OCI-LY1 (cell line): ENCODE measurements around the gene SKA2.

ENCODE experiments used
- EZH2 ChIP-seq: fragments of 200-600 bp; sonication (generic), shearing (Covaris generic); IDR thresholded peaks from 2 replicates; pipeline ENCODE4 v1.8.0; 2017; ENCODE audit warnings: borderline replicate concordance, mixed run types, mild to moderate bottlenecking, antibody characterized with exemption, low read length, moderate library complexity, mixed read lengths
- TF ChIP-seq, protein P1 (sequence below): fragments of 200-600 bp; sonication (generic), shearing (Covaris generic); IDR thresholded peaks from 2 replicates; pipeline ENCODE4 v1.5.1; 2017; ENCODE audit warnings: mild to moderate bottlenecking, antibody characterized with exemption, low read length, moderate library complexity, mixed read lengths

DNA sequence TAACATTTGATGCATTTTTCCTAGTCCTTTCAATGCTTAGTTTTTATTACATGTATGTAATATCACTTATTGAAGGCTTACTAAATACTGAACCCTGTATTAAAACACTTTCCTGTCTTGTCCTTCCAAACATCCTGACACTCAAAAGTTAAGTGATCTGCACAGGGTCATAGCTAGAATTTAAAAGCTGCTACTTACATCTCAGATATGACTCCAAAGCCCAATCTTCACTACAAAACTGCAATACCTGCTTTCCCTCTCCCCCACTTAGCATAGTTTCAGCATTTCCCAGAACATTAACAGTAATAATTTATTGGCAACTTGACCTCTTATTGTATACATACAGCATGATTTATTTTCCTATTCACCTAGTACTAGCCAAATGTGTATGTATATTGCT lies 44.0 kb downstream of the SKA2 start:
- TF ChIP-seq, protein P1, sequence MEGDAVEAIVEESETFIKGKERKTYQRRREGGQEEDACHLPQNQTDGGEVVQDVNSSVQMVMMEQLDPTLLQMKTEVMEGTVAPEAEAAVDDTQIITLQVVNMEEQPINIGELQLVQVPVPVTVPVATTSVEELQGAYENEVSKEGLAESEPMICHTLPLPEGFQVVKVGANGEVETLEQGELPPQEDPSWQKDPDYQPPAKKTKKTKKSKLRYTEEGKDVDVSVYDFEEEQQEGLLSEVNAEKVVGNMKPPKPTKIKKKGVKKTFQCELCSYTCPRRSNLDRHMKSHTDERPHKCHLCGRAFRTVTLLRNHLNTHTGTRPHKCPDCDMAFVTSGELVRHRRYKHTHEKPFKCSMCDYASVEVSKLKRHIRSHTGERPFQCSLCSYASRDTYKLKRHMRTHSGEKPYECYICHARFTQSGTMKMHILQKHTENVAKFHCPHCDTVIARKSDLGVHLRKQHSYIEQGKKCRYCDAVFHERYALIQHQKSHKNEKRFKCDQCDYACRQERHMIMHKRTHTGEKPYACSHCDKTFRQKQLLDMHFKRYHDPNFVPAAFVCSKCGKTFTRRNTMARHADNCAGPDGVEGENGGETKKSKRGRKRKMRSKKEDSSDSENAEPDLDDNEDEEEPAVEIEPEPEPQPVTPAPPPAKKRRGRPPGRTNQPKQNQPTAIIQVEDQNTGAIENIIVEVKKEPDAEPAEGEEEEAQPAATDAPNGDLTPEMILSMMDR: no peak
- TF ChIP-seq EZH2: no peak
